Heart right ventricle (tissue), 16 donors: ENCODE results near the gene NEURL2. TPM values are rescaled to one million over a fixed set of nuclear protein-coding genes. Genes with fewer than 3 reads are reported as not detected.
A peak's percentile ranks its signal among the peaks of the same experiment; 100 is the strongest.

Experiments
- ATAC-seq, 8 donors: fragments of 200-7000 bp; cut with Tn5 transposase; one replicate each; pipeline ENCODE4 v1.9.1; 2020; ENCODE audit warnings: mild to moderate bottlenecking in 8 of 8, moderate library complexity in 8 of 8, moderate number of reproducible peaks in 1 of 8
- DNase-seq, 2 donors: peaks; one replicate each; pipeline ENCODE4 v3.0.0-alpha.2; 2020
- H3K27ac ChIP-seq, 10 donors: fragments of 200-600 bp; sonication (generic) in 2 of 10; one replicate each; pipeline versions ENCODE4 v1.5.0 to v1.8.0; 2020 to 2022; ENCODE audit warnings: mild to moderate bottlenecking in 3 of 10
- H3K27me3 ChIP-seq, 7 donors: fragments of 200-600 bp; one replicate each; pipeline ENCODE4 v1.8.0; 2021 to 2022; ENCODE audit warnings: mild to moderate bottlenecking in 2 of 7
- H3K36me3 ChIP-seq, 9 donors: fragments of 200-600 bp; sonication (generic) in 1 of 9; one replicate each; pipeline versions ENCODE4 v1.5.0 to v1.8.0; 2020 to 2022; ENCODE audit warnings: mild to moderate bottlenecking in 2 of 9
- H3K4me1 ChIP-seq, 9 donors: fragments of 200-600 bp; sonication (generic) in 1 of 9; one replicate each; pipeline versions ENCODE4 v1.5.0 to v1.8.0; 2020 to 2022; ENCODE audit warnings: mild to moderate bottlenecking in 4 of 9
- H3K4me3 ChIP-seq, 10 donors: fragments of 200-600 bp; sonication (generic) in 2 of 10; one replicate each; pipeline versions ENCODE4 v1.5.0 to v1.8.0; 2020 to 2022; ENCODE audit warnings: mild to moderate bottlenecking in 7 of 10, moderate library complexity in 2 of 10
- H3K9me3 ChIP-seq, 11 donors: fragments of 200-600 bp in 10 of 11; sonication (generic) in 2 of 11; one replicate each; pipeline versions ENCODE4 v1.5.0 to v1.8.0; 2013 to 2022; ENCODE audit warnings: mild to moderate bottlenecking in 2 of 11, control low read depth in 1 of 11, moderate library complexity in 1 of 11
- CTCF ChIP-seq, 9 donors: fragments of 200-600 bp; sonication (generic) in 2 of 9; IDR thresholded peaks; one replicate each; pipeline versions ENCODE4 v1.5.0 to v1.8.0; 2021 to 2022; ENCODE audit warnings: antibody characterized with exemption in 9 of 9, mild to moderate bottlenecking in 5 of 9, moderate library complexity in 1 of 9
- WGBS, 2 donors: extraction: QIAGEN DNeasy Blood & Tissue Kit; methylation state at CpG; one replicate each; pipeline ENCODE4 v1.1.7; 2013; ENCODE audit warnings: inconsistent platforms in 1 of 2; 5-methylcytosine and 5-hydroxymethylcytosine counted together
- intact Hi-C, 10 donors: fragments of 100-400 bp; cut with DNase I; formaldehyde crosslinking; loops; one replicate each; pipeline versions ENCODE4 v1.11.1 to v1.14.2; 2022
- polyA plus RNA-seq, 2 donors: library from polyadenylated mRNA; stranded (reverse); fragments of 200-250 nt; gene quantifications; one replicate each; pipeline ENCODE4 v1.2.3, GENCODE V29; 2013
- total RNA-seq, 10 donors: library from RNA; stranded (reverse); fragmentation: NEBNext Ultra II Directional in 3 of 10; extraction: Animal tissue kit (Norgen Biotek cat#: 25700) in 3 of 10; gene quantifications; one replicate each; pipeline versions ENCODE4 v1.2.1 to v1.2.4, GENCODE V29; 2021 to 2023
- donor health status: Arrhythmogenic right ventricular cardiomyopathy.
- donor health status: ischemic (EF 13 %, LVEDD 7.1; RV severe dilation, severe dysfunction).
- donor health status: healthy with polysubstance abuse.
- donor health status: DM: no; HTN: yes; CAD: no.
- donor health status: DM: no; HTN: no; CAD: no.
- donor health status: ischemic (EF 25% LVEDD 6.9; RV normal size, moderate dysfunction).
- donor health status: ischemic (EF 25% LVEDD 5.7; RV mildly dilated, moderate dysfunction).
- donor health status: healthy.
- donor health status: DM: yes; HTN: yes; CAD: no.
- donor health status: Ischemic cardiomyopathy.
- donor health status: ischemic (EF 35%, LVEDD 5.7; RV mildly dilated, moderate dysfunction).
- donor health status: nonischemic (EF 11% LVEDD 7.7; RV severe dilation, severe dysfunction).
- donor health status: DM: yes; HTN: yes; CAD: no.
- donor health status: PGD.
- donor health status: ischemic (EF 29% LVEDD 5.4; RV normal size, mild dysfunction).
- donor health status: nonischemic (EF 23%, LVEDD 6.1; RV moderate dilation, normal function).

The NEURL2 gene
- total and polyA plus RNA-seq, 12 donors = 3.3 to 11.1 (median 7.8) TPM

GRCh38 chr20:45909817-45910669 lies 19.0 kb upstream of the NEURL2 start:
- no peak for TF ChIP-seq CTCF (IDR thresholded peaks at IDR 0.05)

GRCh38 chr20:45909336-45909808 lies 18.4 kb upstream of the NEURL2 start:
- H3K4me3 ChIP-seq = peak overlapping the region in 1 of 10 donors; percentile 59
- no peak for ATAC-seq
- TF ChIP-seq CTCF (IDR thresholded peaks at IDR 0.05) = no peak
- peaks cover 6 to 49% (median 27%) of the 10 kb centered on the region in 9 donors for H3K4me1 ChIP-seq
- H3K27me3 ChIP-seq = peaks cover 0 to 11% (median 0%) of the 10 kb centered on the region in 7 donors
- peak overlapping the region in 2 of 10 donors; percentile 83 to 84 for H3K27ac ChIP-seq
- peaks cover 0 to 53% (median 0%) of the 10 kb centered on the region in 9 donors for H3K36me3 ChIP-seq
- DNase-seq = no peak
- no peaks in the 10 kb centered on the region for H3K9me3 ChIP-seq
- intact Hi-C loops = no loop called here
- 90 to 91% methylated on average over 12 of the region's 12 CpGs for WGBS, 2 donors

More at GRCh38 chr20:45909817-45910669, 19.0 kb upstream of the NEURL2 start:
- H3K4me3 ChIP-seq = peak overlapping the region in 8 of 10 donors; percentile 46 to 64 (median 60)
- peaks cover 6 to 55% (median 27%) of the 10 kb centered on the region in 9 donors for H3K4me1 ChIP-seq
- 77 to 82% methylated on average over 22 of the region's 22 CpGs for WGBS, 2 donors
- no peak for ATAC-seq
- peak overlapping the region in 7 of 10 donors; percentile 15 to 84 (median 50) for H3K27ac ChIP-seq
- no peaks in the 10 kb centered on the region for H3K9me3 ChIP-seq
- intact Hi-C loops = loop anchor here in 2 of 10 donors (2.0 kb wide), 2 partner anchors 19 to 25 kb away; partner anchors contain the start of genes PCIF1 (in 2 of the 2), CTSA (in 1 of the 2) and NEURL2 (in 1 of the 2)
- H3K36me3 ChIP-seq = peaks cover 0 to 46% (median 0%) of the 10 kb centered on the region in 9 donors
- no peak for DNase-seq
- peaks cover 0 to 11% (median 0%) of the 10 kb centered on the region in 7 donors for H3K27me3 ChIP-seq

GRCh38 chr20:45908084-45908483 lies 17.1 kb upstream of the NEURL2 start:
- 95 to 97% methylated on average over 2 of the region's 2 CpGs for WGBS, 2 donors
- no peak for TF ChIP-seq CTCF (IDR thresholded peaks at IDR 0.05)
- no peak overlapping the region for H3K4me3 ChIP-seq
- H3K36me3 ChIP-seq = peaks cover 0 to 66% (median 0%) of the 10 kb centered on the region in 9 donors
- peaks cover 6 to 36% (median 27%) of the 10 kb centered on the region in 9 donors for H3K4me1 ChIP-seq
- intact Hi-C loops = no loop called here
- H3K27ac ChIP-seq = no peak overlapping the region
- DNase-seq (no peak), ATAC-seq (no peak)
- no peaks in the 10 kb centered on the region for H3K9me3 ChIP-seq
- H3K27me3 ChIP-seq = peaks cover 0 to 11% (median 0%) of the 10 kb centered on the region in 7 donors

GRCh38 chr20:45907219-45907948 lies 16.4 kb upstream of the NEURL2 start:
- Histone ChIP-seq H3K36me3 (peaks cover 0 to 73% (median 0%) of the 10 kb centered on the region in 9 donors), H3K27ac (no peak overlapping the region), H3K9me3 (no peaks in the 10 kb centered on the region), H3K4me3 (no peak overlapping the region), H3K27me3 (peaks cover 0 to 8% (median 0%) of the 10 kb centered on the region in 7 donors), H3K4me1 (peaks cover 3 to 29% (median 20%) of the 10 kb centered on the region in 9 donors)
- DNase-seq (no peak), ATAC-seq (no peak)
- no peak for TF ChIP-seq CTCF (IDR thresholded peaks at IDR 0.05)
- WGBS, 2 donors = 92 to 94% methylated on average over 17 of the region's 17 CpGs
- intact Hi-C loops = no loop called here
